ENCODE data around the gene LEP. TPM values are rescaled to one million over a fixed set of nuclear protein-coding genes. Genes with fewer than 3 reads are reported as not detected.

The LEP gene
- polyA plus RNA-seq (2013, experiment 1 of 4) = not detected
- not detected for polyA plus RNA-seq (2013, experiment 2 of 4)
- not detected for polyA plus RNA-seq (2013, experiment 3 of 4)
- not detected for polyA plus RNA-seq (2013, experiment 4 of 4)

GRCh38 chr7:128240696-128241386, at the start of gene LEP:
Gene LEP (plus strand): TSS chr7:128241278. CDS start chr7:128252019, 10,741 bp downstream.
- H3K9me3 ChIP-seq (ENCODE audit: control insufficient read depth, low read length) = no peaks in the 10 kb centered on the region

GRCh38 chr7:128192497-128193142, 48.5 kb upstream of the LEP start:
- 72 to 73% methylated on average over 15 to 17 of the region's 19 CpGs for WGBS, 2 experiments
- Histone ChIP-seq H3K36me3 (ENCODE audit: control insufficient read depth, insufficient read depth, low read length) (no peaks in the 10 kb centered on the region), H3K4me3 (ENCODE audit: insufficient read depth, low read depth, low read length) (no peak overlapping the region), H3K4me1 (ENCODE audit: control insufficient read depth, insufficient read depth, low read length) (no peaks in the 10 kb centered on the region), H3K27ac (ENCODE audit: insufficient read depth, low read depth, low read length, poor library complexity, severe bottlenecking) (no peak overlapping the region), H3K9me3 (ENCODE audit: control insufficient read depth, low read length) (no peaks in the 10 kb centered on the region), H3K27me3 (ENCODE audit: control insufficient read depth, insufficient read depth, low read length, poor library complexity, severe bottlenecking) (no peaks in the 10 kb centered on the region)

More at GRCh38 chr7:128240696-128241386, at the start of gene LEP:
- Histone ChIP-seq H3K27me3 (ENCODE audit: control insufficient read depth, insufficient read depth, low read length, poor library complexity, severe bottlenecking) (no peaks in the 10 kb centered on the region), H3K4me3 (ENCODE audit: insufficient read depth, low read depth, low read length) (no peak within 1 kb of the TSS), H3K27ac (ENCODE audit: insufficient read depth, low read depth, low read length, poor library complexity, severe bottlenecking) (no peak within 1 kb of the TSS), H3K36me3 (ENCODE audit: control insufficient read depth, insufficient read depth, low read length) (no peaks in the 10 kb centered on the region), H3K4me1 (ENCODE audit: control insufficient read depth, insufficient read depth, low read length) (peaks cover 1% of the 10 kb centered on the region)
- 97% methylated on average over 67 of the region's 67 CpGs for WGBS, 2 experiments

DNA sequence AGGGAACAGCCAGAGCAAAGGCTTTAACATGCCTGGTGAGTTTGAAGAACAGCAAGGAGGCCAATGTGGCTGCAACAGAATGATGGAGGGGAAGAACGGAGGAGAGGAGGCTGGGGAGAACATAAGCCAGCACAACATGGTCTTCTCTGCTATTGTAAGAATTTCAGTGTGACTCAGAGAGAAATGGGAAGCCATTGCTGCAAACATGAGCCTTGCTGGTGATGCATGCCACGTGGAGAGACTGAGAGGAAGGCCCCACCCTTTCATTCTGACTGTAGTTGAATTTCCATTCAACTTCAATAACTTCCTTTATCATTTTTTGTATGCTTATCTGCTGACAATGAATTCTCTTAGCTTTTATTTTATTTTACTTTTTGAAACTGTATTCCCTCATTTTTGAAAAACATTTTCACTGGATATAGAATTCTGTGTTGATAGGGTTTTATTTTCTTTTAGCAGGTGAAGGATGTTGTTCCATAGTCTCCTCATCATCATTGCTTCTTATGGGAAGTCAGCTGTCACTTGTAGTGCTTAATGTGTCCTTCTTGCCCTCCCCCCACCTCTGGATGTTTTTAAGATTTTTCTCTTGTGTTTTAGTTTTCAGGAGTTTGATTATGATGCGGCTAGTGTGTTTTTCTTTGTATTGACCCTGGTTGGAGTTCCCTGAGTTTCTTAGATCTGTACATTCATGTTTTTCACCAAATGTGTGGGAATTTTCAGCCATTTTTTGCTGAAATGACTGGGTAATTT, 46.4 kb upstream of the LEP start:
- Histone ChIP-seq H3K27ac (ENCODE audit: insufficient read depth, low read depth, low read length, poor library complexity, severe bottlenecking) (no peak overlapping the region), H3K4me1 (ENCODE audit: control insufficient read depth, insufficient read depth, low read length) (no peaks in the 10 kb centered on the region), H3K4me3 (ENCODE audit: insufficient read depth, low read depth, low read length) (no peak overlapping the region), H3K9me3 (ENCODE audit: control insufficient read depth, low read length) (no peaks in the 10 kb centered on the region), H3K27me3 (ENCODE audit: control insufficient read depth, insufficient read depth, low read length, poor library complexity, severe bottlenecking) (peaks cover under 1% of the 10 kb centered on the region), H3K36me3 (ENCODE audit: control insufficient read depth, insufficient read depth, low read length) (no peaks in the 10 kb centered on the region)
- 71 to 73% methylated on average over 3 of the region's 3 CpGs for WGBS, 2 experiments

- no peaks in the 10 kb centered on the region for H3K36me3 ChIP-seq (ENCODE audit: control insufficient read depth, insufficient read depth, low read length)
- peaks cover 14% of the 10 kb centered on the region for H3K4me1 ChIP-seq (ENCODE audit: control insufficient read depth, insufficient read depth, low read length)
- H3K4me3 ChIP-seq (ENCODE audit: insufficient read depth, low read depth, low read length) = no peak overlapping the region
- no peak overlapping the region for H3K27ac ChIP-seq (ENCODE audit: insufficient read depth, low read depth, low read length, poor library complexity, severe bottlenecking)
- WGBS, 2 experiments = 92 to 93% methylated on average over 1 of the region's 1 CpG
- H3K27me3 ChIP-seq (ENCODE audit: control insufficient read depth, insufficient read depth, low read length, poor library complexity, severe bottlenecking) = peaks cover 29% of the 10 kb centered on the region
- H3K9me3 ChIP-seq (ENCODE audit: control insufficient read depth, low read length) = no peaks in the 10 kb centered on the region
Measured at GRCh38 chr7:128197589-128197988, 43.5 kb upstream of the LEP start.

- Histone ChIP-seq H3K4me3 (ENCODE audit: insufficient read depth, low read depth, low read length) (no peak overlapping the region), H3K4me1 (ENCODE audit: control insufficient read depth, insufficient read depth, low read length) (peaks cover 14% of the 10 kb centered on the region), H3K36me3 (ENCODE audit: control insufficient read depth, insufficient read depth, low read length) (no peaks in the 10 kb centered on the region), H3K27ac (ENCODE audit: insufficient read depth, low read depth, low read length, poor library complexity, severe bottlenecking) (no peak overlapping the region), H3K27me3 (ENCODE audit: control insufficient read depth, insufficient read depth, low read length, poor library complexity, severe bottlenecking) (peaks cover 34% of the 10 kb centered on the region), H3K9me3 (ENCODE audit: control insufficient read depth, low read length) (no peaks in the 10 kb centered on the region)
- 93 to 95% methylated on average over 3 of the region's 4 CpGs for WGBS, 2 experiments
Measured at GRCh38 chr7:128197989-128198580, 43.0 kb upstream of the LEP start.

DNA sequence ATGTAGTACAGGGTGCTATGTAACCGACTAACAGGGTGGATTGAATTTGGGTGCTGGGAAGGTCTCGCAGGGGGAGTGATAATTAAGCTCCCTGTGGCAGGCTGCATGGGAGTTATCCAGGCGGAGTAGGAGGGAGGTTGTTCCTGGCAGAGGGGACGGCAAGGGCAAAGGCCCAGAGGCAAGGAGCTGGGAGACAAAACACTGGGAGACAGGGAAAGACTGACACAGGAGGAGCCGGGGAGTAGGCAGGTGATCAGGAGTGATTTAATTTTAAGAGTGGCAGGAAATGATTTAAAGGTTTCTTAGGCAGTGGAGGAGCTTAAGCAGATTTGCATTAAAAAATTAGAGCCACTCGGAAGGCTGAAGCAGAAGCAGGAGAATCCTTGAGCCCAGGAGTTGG, 40.7 kb upstream of the LEP start:
- WGBS, 2 experiments = 84% methylated on average over 6 of the region's 6 CpGs
- no peaks in the 10 kb centered on the region for H3K9me3 ChIP-seq (ENCODE audit: control insufficient read depth, low read length)

GRCh38 chr7:128201067-128201689, 39.9 kb upstream of the LEP start:
- Histone ChIP-seq H3K27me3 (ENCODE audit: control insufficient read depth, insufficient read depth, low read length, poor library complexity, severe bottlenecking) (peaks cover 55% of the 10 kb centered on the region), H3K4me3 (ENCODE audit: insufficient read depth, low read depth, low read length) (peak overlapping the region; percentile 33), H3K9me3 (ENCODE audit: control insufficient read depth, low read length) (no peaks in the 10 kb centered on the region), H3K27ac (ENCODE audit: insufficient read depth, low read depth, low read length, poor library complexity, severe bottlenecking) (no peak overlapping the region), H3K4me1 (ENCODE audit: control insufficient read depth, insufficient read depth, low read length) (peaks cover 14% of the 10 kb centered on the region), H3K36me3 (ENCODE audit: control insufficient read depth, insufficient read depth, low read length) (no peaks in the 10 kb centered on the region)
- WGBS, 2 experiments = 2% methylated on average over 37 of the region's 37 CpGs

More for the DNA sequence above, 40.7 kb upstream of the LEP start:
- Histone ChIP-seq H3K36me3 (ENCODE audit: control insufficient read depth, insufficient read depth, low read length) (no peaks in the 10 kb centered on the region), H3K27ac (ENCODE audit: insufficient read depth, low read depth, low read length, poor library complexity, severe bottlenecking) (no peak overlapping the region), H3K4me3 (ENCODE audit: insufficient read depth, low read depth, low read length) (no peak overlapping the region), H3K27me3 (ENCODE audit: control insufficient read depth, insufficient read depth, low read length, poor library complexity, severe bottlenecking) (peaks cover 51% of the 10 kb centered on the region), H3K4me1 (ENCODE audit: control insufficient read depth, insufficient read depth, low read length) (peaks cover 14% of the 10 kb centered on the region)

GRCh38 chr7:128201690-128202085, 39.4 kb upstream of the LEP start:
- WGBS, 2 experiments = 24 to 26% methylated on average over 17 of the region's 17 CpGs
- no peak overlapping the region for H3K27ac ChIP-seq (ENCODE audit: insufficient read depth, low read depth, low read length, poor library complexity, severe bottlenecking)
- no peaks in the 10 kb centered on the region for H3K36me3 ChIP-seq (ENCODE audit: control insufficient read depth, insufficient read depth, low read length)
- peaks cover 55% of the 10 kb centered on the region for H3K27me3 ChIP-seq (ENCODE audit: control insufficient read depth, insufficient read depth, low read length, poor library complexity, severe bottlenecking)
- peak overlapping the region; percentile 33 for H3K4me3 ChIP-seq (ENCODE audit: insufficient read depth, low read depth, low read length)
- no peaks in the 10 kb centered on the region for H3K9me3 ChIP-seq (ENCODE audit: control insufficient read depth, low read length)
- H3K4me1 ChIP-seq (ENCODE audit: control insufficient read depth, insufficient read depth, low read length) = peaks cover 14% of the 10 kb centered on the region

DNA sequence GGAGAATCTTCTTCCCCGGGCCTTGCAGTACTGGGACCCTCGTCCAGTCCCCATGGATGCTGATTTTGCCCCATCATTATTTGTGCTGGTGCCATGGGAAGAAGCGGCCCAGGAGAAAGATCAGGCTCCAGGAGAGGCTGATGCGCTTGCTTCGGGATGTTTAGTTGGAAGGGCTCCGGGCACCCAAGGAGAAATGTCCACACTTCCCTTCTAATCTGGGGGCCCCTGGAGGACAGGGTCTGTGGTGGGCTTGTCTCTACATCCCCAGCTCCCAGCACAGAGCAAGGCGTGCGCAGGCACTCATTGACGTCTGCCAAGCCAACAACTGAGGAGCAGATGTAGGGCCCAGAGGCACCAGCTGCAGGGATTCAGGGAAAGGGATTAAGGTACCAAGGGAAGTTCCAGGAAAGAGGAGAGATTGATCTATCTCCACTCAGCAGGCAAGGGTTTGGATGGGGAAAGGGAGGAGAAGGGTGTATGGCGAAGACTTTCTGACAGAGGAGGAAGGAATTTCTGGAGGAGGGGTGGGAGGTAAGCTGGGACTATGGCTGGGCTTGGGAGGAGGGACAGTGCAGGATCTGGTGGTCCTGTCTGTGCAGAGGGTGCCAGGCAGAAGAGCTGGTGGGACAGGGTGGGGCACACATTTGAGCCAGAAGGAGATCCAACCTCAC, 38.7 kb upstream of the LEP start:
- H3K4me3 ChIP-seq (ENCODE audit: insufficient read depth, low read depth, low read length) = no peak overlapping the region

More for the DNA sequence above, 38.7 kb upstream of the LEP start:
- Histone ChIP-seq H3K9me3 (ENCODE audit: control insufficient read depth, low read length) (no peaks in the 10 kb centered on the region), H3K27me3 (ENCODE audit: control insufficient read depth, insufficient read depth, low read length, poor library complexity, severe bottlenecking) (peaks cover 55% of the 10 kb centered on the region), H3K36me3 (ENCODE audit: control insufficient read depth, insufficient read depth, low read length) (no peaks in the 10 kb centered on the region), H3K4me1 (ENCODE audit: control insufficient read depth, insufficient read depth, low read length) (peaks cover 14% of the 10 kb centered on the region), H3K27ac (ENCODE audit: insufficient read depth, low read depth, low read length, poor library complexity, severe bottlenecking) (no peak overlapping the region)
- WGBS, 2 experiments = 84 to 87% methylated on average over 10 of the region's 10 CpGs

Measured in ectodermal cell (in vitro differentiated cells).